Skeletal muscle cell (primary cell): ENCODE measurements around the gene C5AR1.
A peak's percentile ranks its signal among the peaks of the same experiment; 100 is the strongest.
"Not testable (repeated sequence)": the region's sequence is repeated elsewhere in the genome, so short reads cannot be mapped to it uniquely, and the experiment has no call there.

ENCODE experiments used
- DNase-seq: peaks from one replicate; pipeline ENCODE4 v3.0.0-alpha.2; 2010; ENCODE audit warnings: low read depth
- H3K4me3 ChIP-seq: 2 replicates; pipeline ENCODE4 v1.5.1; 2011; ENCODE audit warnings: low read depth, mild to moderate bottlenecking, control low read depth, low read length, moderate library complexity

Gene C5AR1

DNA sequence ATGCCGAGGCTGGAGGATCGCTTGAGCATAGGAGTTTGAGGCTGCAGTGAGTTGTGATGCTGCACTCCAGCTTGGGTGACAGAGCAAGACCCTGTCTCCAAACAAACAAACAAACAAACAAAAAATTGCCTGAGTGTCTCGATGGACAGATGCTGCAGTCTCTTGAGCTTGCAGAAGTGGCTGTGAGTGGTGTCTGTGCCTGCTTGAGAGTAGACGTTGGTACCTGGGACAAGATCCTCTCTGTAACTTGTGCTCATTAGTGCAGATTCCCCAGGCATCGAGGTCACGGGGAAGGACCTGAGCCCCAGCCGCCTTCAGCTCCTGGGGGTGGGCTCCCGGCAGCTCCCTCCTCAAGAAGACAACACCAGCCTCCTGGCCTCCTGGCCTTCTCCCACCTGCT, 13.7 kb downstream of the C5AR1 start:
- no peak for DNase-seq
- no peak overlapping the region for H3K4me3 ChIP-seq

DNA sequence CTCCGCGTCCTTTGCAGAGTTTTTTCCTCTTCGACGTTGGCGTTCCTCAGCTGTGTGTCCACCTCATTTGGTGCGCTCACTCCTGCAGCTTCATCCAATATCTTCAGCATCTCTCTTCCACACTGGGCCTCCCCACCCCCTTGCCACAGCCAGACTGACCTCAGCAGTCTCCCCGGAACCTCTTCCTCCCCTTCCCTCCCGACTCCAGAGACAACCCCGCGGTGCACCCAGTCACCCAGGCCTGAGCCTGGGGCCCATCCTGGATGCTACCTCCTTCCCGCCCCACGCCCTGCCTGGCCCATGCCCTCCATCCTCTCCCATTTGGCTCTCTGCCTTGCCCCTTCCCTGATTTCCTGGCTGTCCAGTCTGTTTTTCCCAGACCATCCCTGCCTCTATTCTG, 14.2 kb downstream of the C5AR1 start:
- no peak for DNase-seq
- no peak overlapping the region for H3K4me3 ChIP-seq

GRCh38 chr19:47324502-47324901, 14.8 kb downstream of the C5AR1 start:
- H3K4me3 ChIP-seq, result no peak overlapping the region
- no peak for DNase-seq

DNA sequence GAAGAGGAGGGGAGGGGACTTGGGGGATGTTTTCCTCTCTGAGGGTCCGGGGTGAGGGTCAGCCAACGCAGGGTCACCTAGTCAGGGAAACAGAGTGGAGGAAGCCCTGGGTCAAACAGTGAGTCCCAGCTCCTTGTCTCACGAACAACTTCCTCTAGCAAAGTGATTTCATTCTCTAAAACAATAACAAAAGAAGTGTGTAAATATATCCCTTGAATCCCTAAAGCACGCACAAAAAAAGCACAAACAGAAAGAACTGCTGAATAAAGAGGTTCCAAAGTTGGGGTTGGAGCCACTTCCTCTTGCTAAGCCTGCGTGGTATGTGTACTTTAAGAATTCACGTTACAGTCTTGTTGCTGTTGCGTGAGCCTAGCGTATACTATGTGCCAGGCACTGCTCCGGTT, 20.8 kb downstream of the C5AR1 start:
- peak; percentile 29 for DNase-seq
- H3K4me3 ChIP-seq, result no peak overlapping the region

DNA sequence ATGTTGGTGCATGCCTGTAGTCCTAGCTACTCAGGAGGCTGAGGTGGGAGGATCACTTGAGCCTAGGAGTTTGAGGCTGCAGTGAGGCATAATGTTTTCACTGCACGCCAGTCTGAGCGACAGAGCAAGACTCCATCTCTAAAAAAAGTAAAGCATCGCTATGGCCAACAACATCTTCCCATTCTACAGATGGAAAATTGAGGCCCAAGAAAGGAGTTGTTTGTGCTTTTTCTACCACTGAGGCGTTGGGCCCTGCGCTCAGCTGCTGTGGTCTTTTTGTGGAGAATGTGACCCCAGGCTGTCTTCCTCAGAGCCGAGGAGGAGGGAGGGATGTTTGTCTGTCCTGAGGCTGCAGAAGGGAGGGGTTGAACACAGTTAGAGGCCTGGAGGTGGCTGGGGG, 21.8 kb downstream of the C5AR1 start:
- no peak for DNase-seq
- H3K4me3 ChIP-seq, result no peak overlapping the region

- peak; percentile 36 for DNase-seq
- no peak within 1 kb of the TSS for H3K4me3 ChIP-seq
These were observed 22.4 kb downstream of the C5AR1 start, which contains the start of gene C5AR2 for GRCh38 chr19:47331931-47332547. TSS of gene C5AR2 (plus strand) at chr19:47332175. CDS start at chr19:47340800, 8,625 bp downstream.

GRCh38 chr19:47336765-47337718, 27.4 kb downstream of the C5AR1 start:
- DNase-seq, H3K4me3 ChIP-seq: not testable (repeated sequence)

DNA sequence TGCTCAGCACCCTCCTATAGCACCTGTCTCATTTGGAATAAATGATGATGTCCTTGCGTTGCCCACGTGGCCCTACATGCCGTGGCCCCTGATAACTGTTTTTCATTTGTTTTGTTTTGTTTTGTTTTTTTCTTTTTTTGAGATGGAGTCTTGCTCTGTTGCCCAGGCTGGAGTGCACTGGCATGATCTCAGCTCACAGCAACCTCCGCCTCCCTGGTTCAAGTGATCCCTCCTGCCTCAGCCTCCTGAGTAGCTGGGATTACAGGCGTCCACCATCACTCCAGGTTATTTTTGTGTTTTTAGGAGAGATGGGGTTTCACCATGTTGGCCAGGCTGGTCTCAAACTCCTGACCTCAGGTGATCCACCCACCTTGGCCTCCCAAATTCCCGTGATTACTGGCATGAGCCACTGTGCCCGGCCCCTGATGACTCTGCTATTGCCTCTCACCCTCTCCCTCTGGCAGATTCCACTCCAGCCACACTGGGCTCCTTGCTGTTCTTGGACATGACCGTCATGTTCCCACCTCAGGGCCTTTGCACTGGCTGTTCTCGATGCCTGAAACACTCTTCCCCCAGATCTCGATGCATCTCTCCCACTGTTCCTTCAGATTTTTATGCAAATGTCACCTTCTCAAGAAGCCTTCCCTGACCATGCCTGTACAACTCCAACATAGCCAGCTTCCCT, 29.7 kb downstream of the C5AR1 start:
- H3K4me3 ChIP-seq, result no peak overlapping the region
- no peak for DNase-seq

GRCh38 chr19:47340477-47341208, 31.0 kb downstream of the C5AR1 start:
- no peak for DNase-seq
- H3K4me3 ChIP-seq, result no peak overlapping the region

DNA sequence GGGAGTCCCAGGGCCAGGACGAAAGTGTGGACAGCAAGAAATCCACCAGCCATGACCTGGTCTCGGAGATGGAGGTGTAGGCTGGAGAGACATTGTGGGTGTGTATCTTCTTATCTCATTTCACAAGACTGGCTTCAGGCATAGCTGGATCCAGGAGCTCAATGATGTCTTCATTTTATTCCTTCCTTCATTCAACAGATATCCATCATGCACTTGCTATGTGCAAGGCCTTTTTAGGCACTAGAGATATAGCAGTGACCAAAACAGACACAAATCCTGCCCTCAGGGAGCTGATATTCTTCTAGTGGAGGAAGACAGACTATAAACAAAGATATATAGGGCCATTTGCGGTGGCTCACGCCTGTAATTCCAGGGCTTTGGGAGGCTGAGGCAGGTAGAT, 32.1 kb downstream of the C5AR1 start:
- DNase-seq, result no peak

DNA sequence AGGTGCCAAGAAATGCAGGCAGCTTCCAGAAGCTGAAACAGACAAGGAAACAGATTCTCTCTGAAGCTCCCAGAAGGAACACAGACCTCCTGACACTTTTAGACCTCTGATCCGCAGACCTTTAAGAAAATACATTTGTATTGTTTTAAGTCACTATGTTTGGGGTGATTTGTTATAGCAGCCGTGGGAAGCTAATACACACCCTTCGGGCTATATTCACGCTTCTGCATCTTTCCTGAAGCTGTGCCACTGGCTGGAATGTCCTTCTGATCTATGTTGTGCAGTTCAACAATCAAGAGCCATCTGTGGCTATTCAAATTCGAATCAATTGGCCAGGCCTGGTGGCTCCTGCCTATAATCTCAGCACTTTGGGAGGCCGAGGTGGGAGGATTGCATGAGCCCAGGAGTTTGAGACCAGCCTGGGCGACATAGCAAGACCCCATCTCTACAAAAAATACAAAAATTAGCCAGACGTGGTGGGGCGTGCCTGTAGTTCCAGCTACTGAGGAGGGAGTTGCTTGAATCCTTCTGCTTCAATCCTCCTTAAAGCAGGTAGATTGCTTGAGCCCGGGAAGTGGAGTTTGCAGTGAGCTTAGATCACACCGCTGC, 33.6 kb downstream of the C5AR1 start:
- no peak overlapping the region for H3K4me3 ChIP-seq
- no peak for DNase-seq

More for the DNA sequence above, 32.1 kb downstream of the C5AR1 start:
- no peak overlapping the region for H3K4me3 ChIP-seq

- DNase-seq, result no peak
- H3K4me3 ChIP-seq, result no peak overlapping the region
These were observed 34.8 kb downstream of the C5AR1 start for GRCh38 chr19:47344425-47344824.

GRCh38 chr19:47346024-47346423, 36.4 kb downstream of the C5AR1 start:
- H3K4me3 ChIP-seq, DNase-seq: not testable (repeated sequence)

DNA sequence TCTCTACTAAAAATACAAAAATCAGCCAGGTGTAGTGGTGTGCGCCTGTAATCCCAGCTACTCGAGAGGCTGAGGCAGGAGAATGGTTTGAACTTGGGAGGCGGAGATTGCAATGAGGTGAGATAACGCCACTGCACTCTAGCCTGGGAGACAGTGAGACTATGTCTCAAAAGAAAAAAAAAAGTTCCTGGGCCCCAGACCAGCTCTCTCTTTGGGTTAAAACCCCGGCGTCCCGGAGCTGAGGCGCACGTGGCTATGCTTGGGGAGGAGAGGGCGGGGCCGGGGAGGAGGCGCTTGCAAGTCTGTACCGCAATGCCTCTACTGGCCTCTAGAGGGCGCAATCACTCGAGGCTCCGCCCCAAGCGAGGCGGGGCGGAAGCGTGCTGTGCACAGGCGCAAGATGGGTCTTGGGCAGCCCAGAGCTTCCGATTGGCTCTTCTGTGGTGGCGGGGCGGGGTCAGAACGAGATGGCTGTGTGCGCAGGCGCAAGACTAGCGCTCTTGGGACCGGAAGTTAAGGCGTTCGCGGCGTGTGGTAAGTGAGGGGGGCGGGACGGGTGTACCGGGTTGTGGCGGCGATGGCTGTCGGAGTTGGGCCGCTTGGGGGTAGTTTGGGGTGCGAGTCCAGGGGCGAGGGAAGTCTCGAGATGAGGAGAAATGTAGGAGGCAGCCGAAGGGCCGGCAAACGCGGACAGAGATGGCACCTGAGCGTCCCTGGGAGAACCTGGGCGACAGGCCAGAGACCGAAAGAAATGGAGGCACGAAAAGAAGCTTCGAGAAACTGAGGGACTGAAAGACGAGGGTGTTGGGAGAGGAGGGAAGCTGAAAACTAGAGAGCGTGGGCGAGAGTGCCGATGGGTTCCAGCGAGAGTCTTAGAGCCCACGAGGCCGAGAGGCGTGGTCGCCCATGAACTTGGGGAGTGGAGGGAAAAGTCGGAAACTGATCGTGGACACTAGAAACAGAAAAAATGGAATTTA, 39.4 kb downstream of the C5AR1 start, which contains the start of gene DHX34:
Gene DHX34, plus strand, starts transcription at position 497 of the 977 bp plus-strand sequence. CDS start 3,716 bp downstream, outside the sequence.
- peak within 1 kb of the TSS; percentile 98 for H3K4me3 ChIP-seq
- DNase-seq, result peak; percentile 96

DNA sequence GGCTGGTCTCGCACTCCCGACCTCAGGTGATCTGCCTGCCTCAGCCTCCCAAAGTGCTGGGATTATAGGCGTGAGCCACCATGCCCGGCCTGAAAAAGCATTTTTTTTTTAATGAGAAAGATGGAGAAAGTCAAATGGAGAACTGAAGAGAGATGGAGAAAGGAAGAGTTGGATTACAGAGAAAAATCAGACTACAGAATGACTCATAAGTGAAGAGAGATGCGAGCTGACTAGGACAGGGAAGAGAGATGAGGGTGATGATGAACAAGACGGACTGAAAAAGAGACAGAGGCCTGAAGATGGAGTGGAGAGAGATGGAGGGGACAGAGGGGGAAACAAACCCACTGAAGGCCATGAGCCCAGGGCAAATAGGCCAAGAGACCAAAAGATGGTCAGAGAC, 41.0 kb downstream of the C5AR1 start:
- H3K4me3 ChIP-seq, result no peak overlapping the region
- DNase-seq, result no peak

GRCh38 chr19:47351548-47351947, 41.9 kb downstream of the C5AR1 start:
- DNase-seq, result no peak
- H3K4me3 ChIP-seq, result no peak overlapping the region

DNA sequence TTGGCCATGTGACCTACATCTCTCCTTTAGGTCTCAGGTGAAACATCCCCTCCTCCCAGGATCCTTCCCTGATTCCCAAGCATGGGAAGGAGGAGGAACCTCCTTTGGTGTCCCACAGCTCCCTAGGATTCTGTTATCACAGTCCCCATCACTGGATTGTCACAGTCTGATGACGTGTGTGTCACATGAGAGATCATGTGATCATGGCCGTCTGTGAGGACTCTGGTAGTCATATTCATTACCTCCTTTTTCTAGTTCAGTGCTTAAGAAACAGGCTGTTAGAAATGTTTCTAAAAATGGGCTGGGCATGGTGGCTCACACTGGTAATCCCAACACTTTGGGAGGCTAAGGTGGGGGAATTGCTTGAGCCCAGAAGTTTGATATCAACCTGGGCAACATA, 42.4 kb downstream of the C5AR1 start:
- no peak for DNase-seq
- no peak overlapping the region for H3K4me3 ChIP-seq

DNA sequence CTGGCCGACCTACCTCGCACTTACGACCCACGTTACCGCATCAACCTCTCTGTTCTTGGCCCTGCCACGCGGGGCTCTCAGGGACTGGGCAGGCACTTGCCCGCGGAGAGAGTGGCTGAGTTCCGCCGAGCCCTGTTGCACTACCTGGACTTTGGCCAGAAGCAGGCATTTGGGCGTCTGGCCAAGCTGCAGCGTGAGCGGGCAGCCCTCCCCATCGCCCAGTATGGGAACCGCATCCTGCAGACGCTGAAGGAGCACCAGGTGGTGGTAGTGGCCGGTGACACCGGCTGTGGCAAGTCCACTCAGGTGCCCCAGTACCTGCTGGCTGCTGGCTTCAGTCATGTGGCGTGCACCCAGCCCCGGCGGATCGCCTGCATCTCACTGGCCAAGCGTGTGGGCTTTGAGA, 43.6 kb downstream of the C5AR1 start:
- no peak overlapping the region for H3K4me3 ChIP-seq
- no peak for DNase-seq
